Tibial nerve (tissue), 4 donors: ENCODE results near the gene ZDHHC4.

ENCODE experiments used
- CTCF ChIP-seq, 5 experiments: fragments of 200-600 bp in 3 of 5; fragments of 450-650 bp in 2 of 5; sonication (generic) in 3 of 5; IDR thresholded peaks; one replicate each; pipeline ENCODE4 v1.5.1; 2016 to 2019; ENCODE audit warnings: antibody characterized with exemption in 5 of 5, mild to moderate bottlenecking in 3 of 5, moderate library complexity in 2 of 5
- EP300 ChIP-seq, 2 donors: sonication (generic); formaldehyde crosslinking; IDR thresholded peaks; one replicate each; pipeline ENCODE4 v1.6.1; 2017; ENCODE audit warnings: antibody characterized with exemption in 2 of 2, mild to moderate bottlenecking in 1 of 2

- no peak for TF ChIP-seq EP300 (IDR thresholded peaks at IDR 0.05)
- no peak for TF ChIP-seq CTCF (IDR thresholded peaks at IDR 0.05)
Observed at GRCh38 chr7:6559896-6560295, 17.4 kb upstream of the ZDHHC4 start.
